ENCODE data around the gene ZNF746.
A peak's percentile ranks its signal among the peaks of the same experiment; 100 is the strongest.

ZNF746 gene

GRCh38 chr7:149490083-149490760 is 7.4 kb downstream of the ZNF746 start:
- FAIRE-seq (no peak), DNase-seq (ENCODE audit: insufficient read length, low spot score) (no peak)
- TF ChIP-seq, protein P1, sequence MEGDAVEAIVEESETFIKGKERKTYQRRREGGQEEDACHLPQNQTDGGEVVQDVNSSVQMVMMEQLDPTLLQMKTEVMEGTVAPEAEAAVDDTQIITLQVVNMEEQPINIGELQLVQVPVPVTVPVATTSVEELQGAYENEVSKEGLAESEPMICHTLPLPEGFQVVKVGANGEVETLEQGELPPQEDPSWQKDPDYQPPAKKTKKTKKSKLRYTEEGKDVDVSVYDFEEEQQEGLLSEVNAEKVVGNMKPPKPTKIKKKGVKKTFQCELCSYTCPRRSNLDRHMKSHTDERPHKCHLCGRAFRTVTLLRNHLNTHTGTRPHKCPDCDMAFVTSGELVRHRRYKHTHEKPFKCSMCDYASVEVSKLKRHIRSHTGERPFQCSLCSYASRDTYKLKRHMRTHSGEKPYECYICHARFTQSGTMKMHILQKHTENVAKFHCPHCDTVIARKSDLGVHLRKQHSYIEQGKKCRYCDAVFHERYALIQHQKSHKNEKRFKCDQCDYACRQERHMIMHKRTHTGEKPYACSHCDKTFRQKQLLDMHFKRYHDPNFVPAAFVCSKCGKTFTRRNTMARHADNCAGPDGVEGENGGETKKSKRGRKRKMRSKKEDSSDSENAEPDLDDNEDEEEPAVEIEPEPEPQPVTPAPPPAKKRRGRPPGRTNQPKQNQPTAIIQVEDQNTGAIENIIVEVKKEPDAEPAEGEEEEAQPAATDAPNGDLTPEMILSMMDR (IDR thresholded peaks at IDR 0.05; ENCODE audit: insufficient read depth, missing control alignments) = no peak

GRCh38 chr7:149489391-149490024 is 8.1 kb downstream of the ZNF746 start:
- TF ChIP-seq, protein P1 (IDR thresholded peaks at IDR 0.05; ENCODE audit: insufficient read depth, missing control alignments) = peak; percentile 31
- no peak for DNase-seq (ENCODE audit: insufficient read length, low spot score)
- FAIRE-seq = no peak

GRCh38 chr7:149479568-149479967 is 18.0 kb downstream of the ZNF746 start:
- no peak for DNase-seq (ENCODE audit: insufficient read length, low spot score)
- TF ChIP-seq, protein P1 (IDR thresholded peaks at IDR 0.05; ENCODE audit: insufficient read depth, missing control alignments) = no peak
- FAIRE-seq = no peak

- DNase-seq (ENCODE audit: insufficient read length, low spot score) = no peak
- no peak for FAIRE-seq
- TF ChIP-seq, protein P1 (IDR thresholded peaks at IDR 0.05; ENCODE audit: insufficient read depth, missing control alignments) = no peak
Measured at GRCh38 chr7:149478754-149479153, 18.9 kb downstream of the ZNF746 start.

- FAIRE-seq = no peak
- TF ChIP-seq, protein P1 (IDR thresholded peaks at IDR 0.05; ENCODE audit: insufficient read depth, missing control alignments) = no peak
- no peak for DNase-seq (ENCODE audit: insufficient read length, low spot score)
Measured at GRCh38 chr7:149477494-149478443, 19.8 kb downstream of the ZNF746 start.

DNA sequence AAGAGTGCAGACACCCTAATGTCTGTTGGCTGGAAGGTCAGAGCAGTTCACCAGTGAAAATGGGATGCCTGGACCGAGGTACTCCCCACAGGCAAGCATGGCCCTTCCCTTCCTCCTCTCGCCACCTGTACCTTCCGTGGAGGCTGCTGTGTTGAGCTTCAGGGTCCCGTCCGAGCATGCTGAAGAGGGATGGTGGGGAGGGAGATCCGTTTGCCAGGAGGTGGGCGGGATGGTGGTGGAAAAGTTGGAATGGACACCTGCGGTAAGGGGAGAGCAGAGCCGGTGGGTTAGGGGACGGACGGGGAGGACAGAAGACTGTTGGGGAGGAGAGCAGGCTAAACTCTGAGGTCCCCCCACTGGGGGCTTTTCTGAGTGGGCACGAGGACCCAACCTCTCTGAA is 20.8 kb downstream of the ZNF746 start:
- TF ChIP-seq, protein P1 (IDR thresholded peaks at IDR 0.05; ENCODE audit: insufficient read depth, missing control alignments) = no peak
- DNase-seq (ENCODE audit: insufficient read length, low spot score) = no peak
- FAIRE-seq = no peak

Data from D721Med (cell line).